Keratinocyte (primary cell): Measurements from ENCODE around the gene IL32.

Source experiments
- EZH2 ChIP-seq: IDR thresholded peaks from one replicate; pipeline ENCODE4 v1.6.1; 2012; ENCODE audit warnings: inconsistent platforms, mild to moderate bottlenecking, low read length, moderate library complexity
- TF ChIP-seq, protein P1 (sequence below), 3 experiments: IDR thresholded peaks in 1 of 3; conservative IDR thresholded peaks in 1 of 3; optimal IDR thresholded peaks in 1 of 3; 2 replicates in 2 of 3; 3 replicates in 1 of 3; pipeline versions ENCODE3 to v1.5.1; 2011; ENCODE audit warnings: low read length in 3 of 3, mild to moderate bottlenecking in 3 of 3, moderate library complexity in 2 of 3, control low read depth in 1 of 3, inconsistent platforms in 1 of 3; ENCODE audit not compliant: insufficient read depth in 2 of 3; ENCODE audit errors: extremely low read depth in 1 of 3

DNA sequence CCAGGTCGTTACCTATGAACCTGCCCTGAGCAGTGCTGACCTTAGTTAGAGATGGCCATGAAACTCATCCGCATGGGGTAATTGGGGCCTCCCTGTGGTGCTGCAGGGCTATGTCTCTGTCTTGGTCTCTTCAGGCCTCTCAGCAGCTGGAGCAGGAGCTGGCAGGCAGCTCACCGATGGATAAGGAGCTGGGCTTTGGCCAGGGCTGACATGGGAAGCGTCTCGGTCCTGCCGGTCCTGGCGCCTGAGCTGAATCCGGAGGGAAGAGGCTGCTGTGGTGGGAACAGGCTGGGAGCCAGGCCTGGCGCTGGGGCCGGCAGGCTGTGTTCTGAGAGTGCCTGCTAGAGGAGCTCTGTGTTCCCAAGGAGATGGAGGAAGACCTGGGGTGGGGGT, 10.1 kb downstream of the IL32 start:
- TF ChIP-seq, protein P1, sequence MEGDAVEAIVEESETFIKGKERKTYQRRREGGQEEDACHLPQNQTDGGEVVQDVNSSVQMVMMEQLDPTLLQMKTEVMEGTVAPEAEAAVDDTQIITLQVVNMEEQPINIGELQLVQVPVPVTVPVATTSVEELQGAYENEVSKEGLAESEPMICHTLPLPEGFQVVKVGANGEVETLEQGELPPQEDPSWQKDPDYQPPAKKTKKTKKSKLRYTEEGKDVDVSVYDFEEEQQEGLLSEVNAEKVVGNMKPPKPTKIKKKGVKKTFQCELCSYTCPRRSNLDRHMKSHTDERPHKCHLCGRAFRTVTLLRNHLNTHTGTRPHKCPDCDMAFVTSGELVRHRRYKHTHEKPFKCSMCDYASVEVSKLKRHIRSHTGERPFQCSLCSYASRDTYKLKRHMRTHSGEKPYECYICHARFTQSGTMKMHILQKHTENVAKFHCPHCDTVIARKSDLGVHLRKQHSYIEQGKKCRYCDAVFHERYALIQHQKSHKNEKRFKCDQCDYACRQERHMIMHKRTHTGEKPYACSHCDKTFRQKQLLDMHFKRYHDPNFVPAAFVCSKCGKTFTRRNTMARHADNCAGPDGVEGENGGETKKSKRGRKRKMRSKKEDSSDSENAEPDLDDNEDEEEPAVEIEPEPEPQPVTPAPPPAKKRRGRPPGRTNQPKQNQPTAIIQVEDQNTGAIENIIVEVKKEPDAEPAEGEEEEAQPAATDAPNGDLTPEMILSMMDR (optimal IDR thresholded peaks at IDR 0.05 in 1 of 3, IDR thresholded peaks at IDR 0.05 in 1 of 3, conservative IDR thresholded peaks at IDR 0.05 in 1 of 3; ENCODE audit: extremely low read depth in 1 of 3, insufficient read depth in 2 of 3, low read length in 3 of 3): no peak
- TF ChIP-seq EZH2: no peak
